ENCODE results near the gene SLIT1.

DNA sequence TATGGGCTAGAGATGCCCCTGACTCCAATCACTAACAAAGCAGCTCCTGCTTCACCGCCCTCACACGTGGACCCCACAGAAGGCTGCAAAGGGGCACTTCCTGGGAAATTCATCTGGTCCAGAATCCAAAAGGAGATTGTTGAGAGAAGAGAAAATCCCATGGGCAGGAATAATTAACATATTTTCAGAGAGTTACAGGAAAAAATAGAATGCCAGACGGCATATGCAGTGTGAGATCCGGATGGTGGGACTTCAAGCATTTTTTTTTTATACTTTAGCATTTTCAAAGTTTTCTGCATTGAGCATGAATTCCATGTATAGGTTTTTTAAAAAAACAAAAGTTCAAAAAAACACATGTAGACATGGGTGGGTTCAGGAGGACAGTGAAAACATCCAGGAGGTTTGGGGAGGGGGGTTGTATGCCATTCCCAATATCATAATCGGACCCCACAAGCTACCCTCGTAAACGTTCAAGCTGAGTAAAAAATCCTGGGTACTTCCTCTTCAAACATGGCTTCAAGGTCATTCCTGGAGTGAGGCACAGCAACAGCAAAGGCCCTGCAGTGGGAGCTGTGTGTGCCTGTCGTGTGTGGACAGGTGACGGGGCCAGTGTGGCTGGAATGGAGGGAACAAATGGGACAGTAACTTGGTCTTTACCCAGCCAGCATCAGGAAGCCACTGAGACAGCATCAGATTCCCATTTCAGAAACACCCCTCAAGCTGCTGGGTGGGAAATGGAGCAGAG, 128.1 kb downstream of the SLIT1 start:
- TF ChIP-seq, protein P1, sequence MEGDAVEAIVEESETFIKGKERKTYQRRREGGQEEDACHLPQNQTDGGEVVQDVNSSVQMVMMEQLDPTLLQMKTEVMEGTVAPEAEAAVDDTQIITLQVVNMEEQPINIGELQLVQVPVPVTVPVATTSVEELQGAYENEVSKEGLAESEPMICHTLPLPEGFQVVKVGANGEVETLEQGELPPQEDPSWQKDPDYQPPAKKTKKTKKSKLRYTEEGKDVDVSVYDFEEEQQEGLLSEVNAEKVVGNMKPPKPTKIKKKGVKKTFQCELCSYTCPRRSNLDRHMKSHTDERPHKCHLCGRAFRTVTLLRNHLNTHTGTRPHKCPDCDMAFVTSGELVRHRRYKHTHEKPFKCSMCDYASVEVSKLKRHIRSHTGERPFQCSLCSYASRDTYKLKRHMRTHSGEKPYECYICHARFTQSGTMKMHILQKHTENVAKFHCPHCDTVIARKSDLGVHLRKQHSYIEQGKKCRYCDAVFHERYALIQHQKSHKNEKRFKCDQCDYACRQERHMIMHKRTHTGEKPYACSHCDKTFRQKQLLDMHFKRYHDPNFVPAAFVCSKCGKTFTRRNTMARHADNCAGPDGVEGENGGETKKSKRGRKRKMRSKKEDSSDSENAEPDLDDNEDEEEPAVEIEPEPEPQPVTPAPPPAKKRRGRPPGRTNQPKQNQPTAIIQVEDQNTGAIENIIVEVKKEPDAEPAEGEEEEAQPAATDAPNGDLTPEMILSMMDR (conservative IDR thresholded peaks at IDR 0.05) = no peak
- no peak for TF ChIP-seq ZFX (IDR thresholded peaks at IDR 0.05)

Data from C4-2B (cell line).